Transverse colon (tissue), 4 donors: ENCODE results near the gene SEPTIN8. TPM values are rescaled to one million over a fixed set of nuclear protein-coding genes. Genes with fewer than 3 reads are reported as not detected.

ENCODE experiments used
- DNase-seq: peaks from one replicate; pipeline ENCODE4 v3.0.0-alpha.2; 2019
- H3K27ac ChIP-seq, 4 donors: fragments of 200-600 bp; sonication (generic); 2 replicates each; pipeline ENCODE4 v1.5.1; 2016 to 2018; ENCODE audit warnings: inconsistent platforms in 4 of 4
- H3K27me3 ChIP-seq: fragments of 200-600 bp; sonication (generic); 2 replicates; pipeline ENCODE4 v1.5.1; 2017; ENCODE audit warnings: inconsistent platforms
- H3K36me3 ChIP-seq, 4 donors: fragments of 200-600 bp; sonication (generic); 2 replicates each; pipeline ENCODE4 v1.5.1; 2017 to 2019; ENCODE audit warnings: inconsistent platforms in 4 of 4
- H3K4me1 ChIP-seq, 4 donors: fragments of 200-600 bp; sonication (generic); 2 replicates each; pipeline ENCODE4 v1.5.1; 2017 to 2020; ENCODE audit warnings: inconsistent platforms in 4 of 4
- H3K4me3 ChIP-seq, 4 donors: fragments of 200-600 bp; sonication (generic); 1 replicate in 1 of 4; 2 replicates in 3 of 4; pipeline versions ENCODE4 v1.5.1 to v1.6.1; 2017 to 2019; ENCODE audit warnings: inconsistent platforms in 4 of 4
- H3K9me3 ChIP-seq, 2 donors: fragments of 200-600 bp; sonication (generic); 2 replicates each; pipeline ENCODE4 v1.5.1; 2017 to 2019; ENCODE audit warnings: inconsistent platforms in 2 of 2
- EP300 ChIP-seq: sonication (generic); formaldehyde crosslinking; IDR thresholded peaks from one replicate; pipeline ENCODE4 v1.6.1; 2017; ENCODE audit warnings: antibody characterized with exemption, low read depth
- POLR2A ChIP-seq: fragments of 450-650 bp; IDR thresholded peaks from one replicate; pipeline ENCODE4 v1.6.1; 2016; ENCODE audit warnings: antibody characterized with exemption, mild to moderate bottlenecking, moderate library complexity
- POLR2AphosphoS5 ChIP-seq, 3 donors: sonication (generic); formaldehyde crosslinking; IDR thresholded peaks; one replicate each; pipeline ENCODE4 v1.6.1; 2016; ENCODE audit warnings: antibody characterized with exemption in 3 of 3
- WGBS, 2 donors: methylation state at CpG; one replicate each; pipeline ENCODE4 v1.1.5; 2018; ENCODE audit warnings: low coverage in 1 of 2; 5-methylcytosine and 5-hydroxymethylcytosine counted together
- in situ Hi-C, 4 donors: fragments of 200-750 bp; cut with MboI; loops; one replicate each; pipeline versions ENCODE4 v1.15.0 to v1.15.1; 2017; ENCODE audit warnings: low sequenced_read_pairs in 3 of 4, low pct_ligation_motif_present in 1 of 4, low pct_unique_long_range_greater_than_20kb in 1 of 4
- intact Hi-C: fragments of 100-400 bp; cut with DNase I; formaldehyde crosslinking; loops from one replicate; pipeline ENCODE4 v1.15.1; 2023; ENCODE audit warnings: low total_unique reads
- total RNA-seq, 4 donors: library from RNA; depleted of rRNA; stranded (reverse); fragments of >200 nt; gene quantifications; one replicate each; pipeline ENCODE4 v1.1.0, GENCODE V29; 2016
- TF ChIP-seq, protein P1 (sequence below), 5 experiments: fragments of 200-600 bp in 3 of 5; fragments of 450-650 bp in 2 of 5; sonication (generic) in 3 of 5; IDR thresholded peaks; 1 replicate in 2 of 5; 2 replicates in 3 of 5; pipeline ENCODE4 v1.5.1; 2016 to 2017; ENCODE audit warnings: antibody characterized with exemption in 5 of 5, inconsistent platforms in 3 of 5, mild to moderate bottlenecking in 2 of 5, moderate library complexity in 1 of 5

The SEPTIN8 gene
- total RNA-seq, 4 donors from 2014 or later: 38.4 to 70.7 (median 53.5) TPM

DNA sequence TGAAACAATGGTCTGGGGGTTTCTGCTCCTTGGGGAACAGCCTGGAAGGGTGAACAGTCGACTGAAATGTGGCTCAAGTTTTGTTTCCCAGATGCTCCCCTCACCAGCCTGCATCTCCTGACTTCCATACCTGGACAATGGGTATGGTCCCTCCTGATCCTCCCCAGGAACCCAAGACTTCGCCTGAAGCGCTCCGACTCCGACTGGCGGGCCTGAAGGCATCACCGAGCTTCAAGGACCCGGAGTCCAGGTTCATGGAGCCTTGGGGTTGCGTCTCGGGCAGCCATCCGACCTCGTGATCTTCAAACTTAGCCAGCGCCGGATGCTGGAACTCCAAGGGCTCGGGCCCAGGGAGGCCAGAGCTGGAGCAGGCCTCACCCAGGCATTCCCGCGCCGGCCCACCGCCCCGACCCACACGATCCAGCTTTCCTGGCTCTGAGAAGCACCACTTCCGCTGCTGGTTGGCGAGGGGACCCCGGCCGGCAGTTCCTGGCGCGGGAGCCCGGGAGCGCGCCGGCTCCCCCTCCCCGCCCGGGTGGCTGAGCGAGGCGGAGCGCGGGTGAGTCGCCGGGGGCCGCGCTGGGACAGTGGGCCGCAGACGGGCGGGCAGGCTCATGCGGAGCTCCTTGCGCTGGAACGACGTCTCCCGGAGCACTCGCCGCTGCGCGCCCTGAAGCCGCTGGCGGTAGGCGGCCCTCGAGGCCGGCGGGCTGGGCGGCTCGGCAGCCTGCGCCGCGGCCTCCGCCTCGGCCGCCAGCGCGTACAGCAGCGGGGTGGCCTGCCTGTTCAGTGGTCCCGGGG, 48.2 kb upstream of the SEPTIN8 start:
- DNase-seq: no peak

DNA sequence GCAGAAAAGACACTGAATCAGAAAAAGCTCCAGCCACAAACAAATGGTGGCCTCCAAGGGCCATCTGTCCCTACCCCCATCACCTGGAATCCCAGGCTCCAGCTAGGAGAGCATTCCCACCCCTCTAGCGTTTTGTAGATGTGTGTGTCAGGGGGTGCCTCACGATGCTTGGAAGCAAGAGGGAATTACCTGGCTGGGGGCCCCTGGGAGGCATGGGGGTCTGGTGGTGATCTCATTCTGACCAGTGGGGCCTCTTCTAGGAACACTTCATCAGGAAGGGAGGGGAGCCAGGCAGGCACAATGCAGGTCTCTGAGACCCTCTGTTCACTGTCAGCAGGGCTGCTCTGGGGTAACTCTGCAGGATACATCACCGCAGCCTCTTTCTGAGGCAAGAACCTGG, 47.4 kb upstream of the SEPTIN8 start:
- H3K4me3 ChIP-seq: no peak overlapping the region
- no peak for DNase-seq
- in situ Hi-C loops (loop anchor here in 2 of 4 donors (25.0 kb wide), 1 partner anchor 437 kb away; no protein-coding TSS in a partner anchor), intact Hi-C loops (no loop called here)
- H3K27ac ChIP-seq: no peak overlapping the region
- H3K9me3 ChIP-seq: no peaks in the 10 kb centered on the region
- H3K4me1 ChIP-seq: peaks cover 5 to 29% (median 17%) of the 10 kb centered on the region in 4 donors
- TF ChIP-seq POLR2A (no peak), EP300 (no peak), POLR2AphosphoS5 (IDR thresholded peaks at IDR 0.05) (no peak)
- TF ChIP-seq, protein P1, sequence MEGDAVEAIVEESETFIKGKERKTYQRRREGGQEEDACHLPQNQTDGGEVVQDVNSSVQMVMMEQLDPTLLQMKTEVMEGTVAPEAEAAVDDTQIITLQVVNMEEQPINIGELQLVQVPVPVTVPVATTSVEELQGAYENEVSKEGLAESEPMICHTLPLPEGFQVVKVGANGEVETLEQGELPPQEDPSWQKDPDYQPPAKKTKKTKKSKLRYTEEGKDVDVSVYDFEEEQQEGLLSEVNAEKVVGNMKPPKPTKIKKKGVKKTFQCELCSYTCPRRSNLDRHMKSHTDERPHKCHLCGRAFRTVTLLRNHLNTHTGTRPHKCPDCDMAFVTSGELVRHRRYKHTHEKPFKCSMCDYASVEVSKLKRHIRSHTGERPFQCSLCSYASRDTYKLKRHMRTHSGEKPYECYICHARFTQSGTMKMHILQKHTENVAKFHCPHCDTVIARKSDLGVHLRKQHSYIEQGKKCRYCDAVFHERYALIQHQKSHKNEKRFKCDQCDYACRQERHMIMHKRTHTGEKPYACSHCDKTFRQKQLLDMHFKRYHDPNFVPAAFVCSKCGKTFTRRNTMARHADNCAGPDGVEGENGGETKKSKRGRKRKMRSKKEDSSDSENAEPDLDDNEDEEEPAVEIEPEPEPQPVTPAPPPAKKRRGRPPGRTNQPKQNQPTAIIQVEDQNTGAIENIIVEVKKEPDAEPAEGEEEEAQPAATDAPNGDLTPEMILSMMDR (IDR thresholded peaks at IDR 0.05): no peak
- WGBS, 2 donors: 95% methylated on average over 3 of the region's 3 CpGs; no CpG with 5 or more reads in 1 of the 2 donors
- H3K36me3 ChIP-seq: no peaks in the 10 kb centered on the region
- H3K27me3 ChIP-seq: peaks cover 14% of the 10 kb centered on the region

More for the DNA sequence above, 48.2 kb upstream of the SEPTIN8 start:
- WGBS, 2 donors: 95 to 97% methylated on average over 6 to 41 of the region's 71 CpGs
- intact Hi-C loops: no loop called here
- Histone ChIP-seq H3K27me3 (peaks cover 14% of the 10 kb centered on the region), H3K9me3 (no peaks in the 10 kb centered on the region), H3K27ac (no peak overlapping the region), H3K4me1 (peaks cover 5 to 26% (median 13%) of the 10 kb centered on the region in 4 donors), H3K36me3 (no peaks in the 10 kb centered on the region), H3K4me3 (peak overlapping the region in 1 of 4 donors; percentile 22)
- in situ Hi-C loops: loop anchor here in 1 of 4 donors (25.0 kb wide), 1 partner anchor 438 kb away; no protein-coding TSS in a partner anchor
- TF ChIP-seq POLR2AphosphoS5 (IDR thresholded peaks at IDR 0.05) (no peak), POLR2A (no peak), EP300 (no peak)
- TF ChIP-seq, protein P1 (IDR thresholded peaks at IDR 0.05): no peak

DNA sequence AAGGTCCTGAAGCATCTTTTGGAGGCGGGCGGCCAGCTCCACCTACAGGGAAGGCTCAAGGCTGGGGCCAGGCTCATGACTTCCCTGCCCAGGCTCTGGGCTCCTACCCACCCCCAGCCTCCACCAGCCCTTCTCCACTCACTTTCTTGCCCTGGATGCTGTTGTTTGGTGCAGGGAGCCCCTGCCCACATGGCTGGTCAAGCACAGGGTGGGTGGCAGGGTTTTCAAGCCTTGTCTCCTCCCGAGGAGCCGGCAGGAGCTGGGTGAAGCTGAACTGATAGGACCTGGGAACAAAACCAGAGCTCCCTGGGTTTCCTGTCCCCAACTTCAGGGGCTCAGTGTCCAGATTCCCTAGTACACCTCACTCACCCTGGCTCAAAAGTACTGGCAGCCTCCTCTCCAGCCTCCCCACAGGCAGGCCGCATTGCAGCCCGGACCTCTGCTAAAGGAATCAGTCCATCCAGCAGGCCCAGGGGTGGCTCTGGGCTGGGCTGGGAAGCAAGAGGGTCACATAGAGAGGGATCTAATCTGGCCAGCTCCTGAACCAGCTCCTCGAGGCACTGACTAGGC, 46.5 kb upstream of the SEPTIN8 start:
- Histone ChIP-seq H3K27ac (peak overlapping the region in 1 of 4 donors; percentile 21), H3K4me3 (peak overlapping the region in 1 of 4 donors; percentile 7), H3K36me3 (no peaks in the 10 kb centered on the region), H3K4me1 (peaks cover 2 to 21% (median 9%) of the 10 kb centered on the region in 4 donors), H3K9me3 (no peaks in the 10 kb centered on the region), H3K27me3 (peaks cover 14% of the 10 kb centered on the region)
- intact Hi-C loops (no loop called here), in situ Hi-C loops (loop anchor here in 2 of 4 donors (25.0 kb wide), 1 partner anchor 436 kb away; no protein-coding TSS in a partner anchor)
- TF ChIP-seq POLR2AphosphoS5 (IDR thresholded peaks at IDR 0.05) (no peak), EP300 (no peak), POLR2A (no peak)
- TF ChIP-seq, protein P1 (IDR thresholded peaks at IDR 0.05): no peak
- WGBS, 2 donors: 91% methylated on average over 7 of the region's 7 CpGs; no CpG with 5 or more reads in 1 of the 2 donors
- no peak for DNase-seq
